ENCODE measurements around the gene ZMYND15.

Gene ZMYND15

DNA sequence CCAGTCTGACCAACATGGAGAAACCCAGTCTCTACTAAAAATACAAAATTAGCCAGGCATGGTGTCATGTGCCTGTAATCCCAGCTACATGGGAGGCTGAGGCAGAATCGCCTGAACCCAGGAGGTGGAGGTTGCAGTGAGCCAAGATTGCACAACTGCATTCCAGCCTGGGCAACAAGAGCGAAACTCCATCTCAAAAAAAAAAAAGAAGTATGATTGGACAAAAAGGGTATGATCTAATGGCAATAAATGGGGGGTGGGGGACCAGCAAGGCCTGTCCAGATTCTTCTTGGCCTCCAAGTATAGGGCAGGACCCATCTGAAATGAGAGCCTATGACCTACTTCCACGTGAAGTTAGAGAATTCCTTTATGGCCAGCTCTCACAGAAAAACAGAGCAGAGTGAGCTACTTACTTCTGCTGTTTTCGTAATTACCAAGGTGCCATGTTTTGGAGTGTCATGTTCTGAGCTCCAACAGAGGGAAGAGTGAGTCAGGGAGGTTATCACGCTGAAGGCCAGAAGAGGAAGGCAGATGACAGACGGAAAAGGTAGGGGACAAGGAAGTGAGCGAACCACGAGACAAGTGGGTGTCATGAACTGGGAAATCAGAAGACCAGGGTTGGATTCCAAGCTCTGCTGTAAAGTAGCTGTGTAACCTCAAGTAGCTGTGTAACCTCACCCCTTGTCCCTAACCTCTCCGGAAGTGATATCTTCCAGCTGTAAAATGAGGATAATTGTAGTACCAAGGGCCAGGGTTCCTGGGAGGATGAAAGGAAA is 3.6 kb upstream of the ZMYND15 start:
- H3K4me2 ChIP-seq (ENCODE audit: low read length), result no peak overlapping the region
- no peaks in the 10 kb centered on the region for H3K36me3 ChIP-seq (ENCODE audit: insufficient read depth, low read length)
- H3K9ac ChIP-seq (ENCODE audit: low read depth, low read length), result no peak overlapping the region
- no peak overlapping the region for H3K4me3 ChIP-seq (ENCODE audit: low read length)
- no peaks in the 10 kb centered on the region for H3K9me3 ChIP-seq (replicated peaks; ENCODE audit: low read length)
- H3K4me1 ChIP-seq (ENCODE audit: control insufficient read depth, insufficient read depth, low read length), result peaks cover 7% of the 10 kb centered on the region
- H3K27me3 ChIP-seq (ENCODE audit: control insufficient read depth, insufficient read depth, low read length), result peaks cover 28% of the 10 kb centered on the region

DNA sequence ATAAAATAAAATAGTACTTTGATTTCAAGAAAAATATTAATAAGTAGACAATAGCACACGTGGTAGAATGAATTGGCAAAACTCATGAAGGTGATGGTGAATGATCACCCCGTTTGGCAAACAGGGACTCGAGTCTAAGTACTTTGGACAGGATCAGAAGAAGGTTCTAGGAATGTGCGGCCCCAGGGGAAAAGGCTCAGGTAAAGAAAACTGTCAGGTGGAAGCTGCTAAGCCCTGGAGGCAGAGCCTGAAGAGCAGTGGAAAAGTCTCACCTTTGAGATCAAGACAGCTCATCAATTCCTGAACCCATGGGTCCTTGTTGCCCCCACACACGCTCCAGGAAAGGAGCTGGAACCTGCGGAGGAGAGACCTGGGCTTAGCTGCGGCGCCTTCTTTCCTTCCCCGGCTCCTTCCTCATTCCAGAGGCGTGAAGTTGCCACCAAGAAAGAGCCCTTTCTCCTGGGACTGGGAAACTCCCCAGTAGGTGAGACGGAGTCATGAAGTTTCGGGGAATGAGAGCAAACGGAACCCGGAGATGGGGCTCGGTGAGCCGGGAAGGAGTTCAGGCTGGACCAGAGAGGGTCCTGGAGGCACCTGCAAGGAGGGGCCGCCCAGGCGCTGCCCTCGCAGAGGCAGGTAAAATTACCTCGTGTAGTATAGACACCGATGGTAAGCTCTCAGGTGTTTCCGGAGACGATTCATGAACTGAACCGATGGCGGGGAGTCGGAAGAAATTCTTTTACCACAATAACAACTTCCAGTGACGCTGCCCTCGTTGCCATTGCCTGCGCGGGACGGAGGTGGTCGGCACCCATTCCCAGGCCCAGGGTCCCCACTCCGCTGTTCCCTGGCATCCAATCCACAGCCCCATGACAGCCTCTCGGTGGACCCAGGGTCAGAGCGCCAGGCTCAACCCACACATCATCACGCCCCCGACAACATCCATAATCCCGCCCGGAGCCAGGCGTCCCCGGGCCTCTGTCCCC is 1.2 kb upstream of the ZMYND15 start:
- Histone ChIP-seq H3K4me2 (ENCODE audit: low read length) (peak overlapping the region; percentile 95), H3K9ac (ENCODE audit: low read depth, low read length) (peak overlapping the region; percentile 76), H3K4me1 (ENCODE audit: control insufficient read depth, insufficient read depth, low read length) (peaks cover 7% of the 10 kb centered on the region), H3K27me3 (ENCODE audit: control insufficient read depth, insufficient read depth, low read length) (peaks cover 45% of the 10 kb centered on the region), H3K4me3 (ENCODE audit: low read length) (peak overlapping the region; percentile 81), H3K9me3 (replicated peaks; ENCODE audit: low read length) (no peaks in the 10 kb centered on the region), H3K36me3 (ENCODE audit: insufficient read depth, low read length) (no peaks in the 10 kb centered on the region)

DNA sequence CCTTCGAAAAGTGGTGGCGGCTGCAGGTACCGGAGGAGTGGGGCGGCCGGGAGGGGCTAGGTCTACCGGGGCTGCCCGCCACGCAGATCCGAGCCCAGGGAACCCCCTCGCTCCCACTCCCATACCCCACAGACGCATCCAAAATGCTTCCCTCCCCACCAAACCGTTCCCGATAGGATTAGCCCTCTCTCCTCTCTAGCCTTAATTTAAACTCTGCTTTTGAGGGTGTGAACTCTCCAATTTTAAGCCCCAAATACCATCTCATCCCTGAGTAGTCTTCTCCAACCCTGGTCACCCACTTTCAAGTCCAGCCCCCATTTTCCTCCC is 355 bp downstream of the ZMYND15 start:
- peaks cover 60% of the 10 kb centered on the region for H3K27me3 ChIP-seq (ENCODE audit: control insufficient read depth, insufficient read depth, low read length)

DNA sequence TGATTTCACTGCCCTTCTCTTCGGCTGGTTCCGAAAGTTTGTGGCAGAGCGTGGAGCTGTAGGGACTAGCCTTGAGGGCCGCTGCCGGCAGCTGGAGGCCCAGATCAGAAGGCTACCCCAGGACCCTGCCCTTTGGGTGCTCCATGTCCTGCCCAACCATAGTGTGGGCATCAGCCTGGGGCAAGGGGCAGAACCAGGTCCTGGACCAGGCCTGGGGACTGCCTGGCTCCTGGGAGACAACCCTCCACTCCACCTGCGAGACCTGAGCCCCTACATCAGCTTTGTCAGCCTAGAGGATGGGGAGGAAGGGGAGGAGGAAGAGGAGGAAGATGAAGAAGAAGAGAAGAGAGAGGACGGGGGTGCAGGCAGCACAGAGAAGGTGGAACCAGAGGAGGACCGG is 951 bp downstream of the ZMYND15 start:
- Histone ChIP-seq H3K4me1 (ENCODE audit: control insufficient read depth, insufficient read depth, low read length) (peaks cover 7% of the 10 kb centered on the region), H3K4me3 (ENCODE audit: low read length) (no peak overlapping the region), H3K9me3 (replicated peaks; ENCODE audit: low read length) (no peaks in the 10 kb centered on the region), H3K4me2 (ENCODE audit: low read length) (no peak overlapping the region), H3K9ac (ENCODE audit: low read depth, low read length) (no peak overlapping the region), H3K36me3 (ENCODE audit: insufficient read depth, low read length) (no peaks in the 10 kb centered on the region), H3K27me3 (ENCODE audit: control insufficient read depth, insufficient read depth, low read length) (peaks cover 65% of the 10 kb centered on the region)

More for the DNA sequence above, 355 bp downstream of the ZMYND15 start:
- no peaks in the 10 kb centered on the region for H3K9me3 ChIP-seq (replicated peaks; ENCODE audit: low read length)
- H3K4me3 ChIP-seq (ENCODE audit: low read length), result peak overlapping the region; percentile 81
- H3K4me1 ChIP-seq (ENCODE audit: control insufficient read depth, insufficient read depth, low read length), result peaks cover 7% of the 10 kb centered on the region
- H3K4me2 ChIP-seq (ENCODE audit: low read length), result peak overlapping the region; percentile 95
- peak overlapping the region; percentile 76 for H3K9ac ChIP-seq (ENCODE audit: low read depth, low read length)
- H3K36me3 ChIP-seq (ENCODE audit: insufficient read depth, low read length), result no peaks in the 10 kb centered on the region

DNA sequence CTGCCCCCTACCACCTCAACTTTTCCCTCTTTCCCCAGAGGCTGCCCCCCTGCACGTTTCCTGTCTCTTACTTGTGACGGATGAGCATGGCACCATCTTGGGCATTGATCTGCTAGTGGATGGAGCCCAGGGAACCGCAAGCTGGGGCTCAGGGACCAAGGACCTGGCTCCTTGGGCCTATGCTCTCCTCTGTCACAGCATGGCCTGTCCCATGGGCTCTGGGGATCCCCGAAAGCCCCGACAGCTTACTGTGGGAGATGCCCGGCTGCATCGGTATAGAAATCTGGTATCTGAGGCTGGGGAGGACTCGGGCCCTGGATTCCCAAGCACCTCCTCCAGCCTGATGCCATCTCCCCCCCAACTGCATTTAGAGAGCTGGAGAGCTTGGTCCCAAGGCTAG is 1.9 kb downstream of the ZMYND15 start:
- peaks cover 72% of the 10 kb centered on the region for H3K27me3 ChIP-seq (ENCODE audit: control insufficient read depth, insufficient read depth, low read length)
- no peaks in the 10 kb centered on the region for H3K36me3 ChIP-seq (ENCODE audit: insufficient read depth, low read length)
- H3K4me2 ChIP-seq (ENCODE audit: low read length), result no peak overlapping the region
- H3K9ac ChIP-seq (ENCODE audit: low read depth, low read length), result no peak overlapping the region
- H3K4me1 ChIP-seq (ENCODE audit: control insufficient read depth, insufficient read depth, low read length), result peaks cover 7% of the 10 kb centered on the region
- H3K9me3 ChIP-seq (replicated peaks; ENCODE audit: low read length), result no peaks in the 10 kb centered on the region
- no peak overlapping the region for H3K4me3 ChIP-seq (ENCODE audit: low read length)

DNA sequence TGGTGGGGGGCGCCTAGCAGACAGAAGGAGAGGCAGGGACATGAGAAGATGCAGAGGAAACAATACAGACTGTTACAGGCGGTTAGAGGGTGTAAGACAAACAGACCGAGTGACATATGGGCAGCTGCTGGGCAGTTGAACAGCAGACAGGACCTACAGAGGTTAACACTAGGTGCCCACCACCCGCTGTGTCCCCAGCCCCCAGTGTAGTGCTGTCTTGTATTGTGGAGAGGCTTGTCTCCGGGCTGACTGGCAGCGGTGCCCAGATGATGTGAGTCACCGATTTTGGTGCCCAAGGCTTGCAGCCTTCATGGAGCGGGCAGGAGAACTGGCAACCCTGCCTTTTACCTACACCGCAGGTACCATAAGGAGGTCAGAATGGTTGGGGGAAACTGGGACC is 2.5 kb downstream of the ZMYND15 start:
- no peak overlapping the region for H3K4me3 ChIP-seq (ENCODE audit: low read length)
- H3K4me1 ChIP-seq (ENCODE audit: control insufficient read depth, insufficient read depth, low read length), result peaks cover 7% of the 10 kb centered on the region
- H3K9me3 ChIP-seq (replicated peaks; ENCODE audit: low read length), result no peaks in the 10 kb centered on the region
- no peaks in the 10 kb centered on the region for H3K36me3 ChIP-seq (ENCODE audit: insufficient read depth, low read length)
- H3K9ac ChIP-seq (ENCODE audit: low read depth, low read length), result no peak overlapping the region
- H3K4me2 ChIP-seq (ENCODE audit: low read length), result no peak overlapping the region
- peaks cover 74% of the 10 kb centered on the region for H3K27me3 ChIP-seq (ENCODE audit: control insufficient read depth, insufficient read depth, low read length)

DNA sequence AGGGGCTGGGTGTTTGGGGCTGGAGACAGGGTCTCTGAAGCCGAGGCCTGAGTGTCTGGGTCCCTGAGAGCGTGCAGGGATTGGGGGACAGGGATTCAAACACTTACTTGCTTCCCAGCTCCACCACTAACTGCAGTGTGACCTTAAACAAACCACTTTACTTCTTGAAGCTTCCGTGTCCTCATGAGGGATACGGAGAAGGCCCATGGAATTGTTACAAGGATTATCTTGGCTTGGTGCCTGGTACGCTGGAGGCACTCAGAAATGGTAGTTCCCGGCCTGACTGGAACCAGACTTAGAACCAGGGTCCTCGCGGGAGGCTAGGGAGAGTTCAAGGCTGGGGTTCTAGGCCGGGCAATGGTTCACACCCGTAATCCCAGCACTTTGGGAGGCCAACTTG is 3.0 kb downstream of the ZMYND15 start:
- Histone ChIP-seq H3K4me2 (ENCODE audit: low read length) (no peak overlapping the region), H3K9ac (ENCODE audit: low read depth, low read length) (no peak overlapping the region), H3K9me3 (replicated peaks; ENCODE audit: low read length) (no peaks in the 10 kb centered on the region), H3K36me3 (ENCODE audit: insufficient read depth, low read length) (no peaks in the 10 kb centered on the region), H3K27me3 (ENCODE audit: control insufficient read depth, insufficient read depth, low read length) (peaks cover 74% of the 10 kb centered on the region), H3K4me3 (ENCODE audit: low read length) (no peak overlapping the region), H3K4me1 (ENCODE audit: control insufficient read depth, insufficient read depth, low read length) (peaks cover 7% of the 10 kb centered on the region)

DNA sequence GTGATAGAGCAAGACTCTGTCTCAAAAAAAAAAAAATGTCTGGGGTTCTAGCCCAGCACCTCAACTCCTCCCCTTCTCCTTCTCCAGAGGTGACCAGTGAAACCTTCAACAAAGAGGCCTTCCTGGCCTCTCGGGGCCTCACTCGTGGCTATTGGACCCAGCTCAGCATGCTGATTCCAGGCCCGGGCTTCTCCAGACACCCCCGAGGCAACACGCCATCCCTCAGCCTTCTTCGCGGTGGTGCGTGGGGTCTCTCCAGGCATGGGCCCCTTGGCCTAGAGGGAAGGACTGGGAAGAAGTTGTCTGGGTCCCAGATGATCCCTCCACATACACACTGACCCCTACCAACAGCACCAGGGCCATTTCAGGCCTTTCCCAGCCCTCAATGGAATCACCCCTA is 3.6 kb downstream of the ZMYND15 start:
- Histone ChIP-seq H3K9ac (ENCODE audit: low read depth, low read length) (no peak overlapping the region), H3K9me3 (replicated peaks; ENCODE audit: low read length) (no peaks in the 10 kb centered on the region), H3K36me3 (ENCODE audit: insufficient read depth, low read length) (no peaks in the 10 kb centered on the region), H3K4me1 (ENCODE audit: control insufficient read depth, insufficient read depth, low read length) (peaks cover 7% of the 10 kb centered on the region), H3K4me2 (ENCODE audit: low read length) (no peak overlapping the region), H3K4me3 (ENCODE audit: low read length) (no peak overlapping the region), H3K27me3 (ENCODE audit: control insufficient read depth, insufficient read depth, low read length) (peaks cover 75% of the 10 kb centered on the region)

DNA sequence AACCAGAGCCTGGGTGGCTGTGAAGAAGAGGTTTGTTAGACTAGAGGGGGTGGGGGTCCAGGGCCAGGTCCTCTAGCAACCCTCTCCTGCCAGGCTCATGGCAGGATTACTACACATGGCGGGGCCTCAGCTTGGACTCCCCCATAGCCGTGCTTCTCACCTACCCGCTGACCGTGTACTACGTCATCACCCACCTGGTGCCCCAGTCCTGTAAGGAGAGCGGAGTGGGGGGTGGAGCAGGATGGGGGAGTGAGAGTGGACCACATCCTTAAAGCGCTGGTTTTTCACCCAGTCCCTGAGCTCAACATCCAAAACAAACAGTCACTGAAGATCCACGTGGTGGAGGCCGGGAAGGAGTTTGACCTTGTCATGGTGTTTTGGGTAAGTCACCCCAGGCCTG is 4.3 kb downstream of the ZMYND15 start:
- Histone ChIP-seq H3K9me3 (replicated peaks; ENCODE audit: low read length) (no peaks in the 10 kb centered on the region), H3K27me3 (ENCODE audit: control insufficient read depth, insufficient read depth, low read length) (peaks cover 75% of the 10 kb centered on the region), H3K9ac (ENCODE audit: low read depth, low read length) (no peak overlapping the region), H3K4me1 (ENCODE audit: control insufficient read depth, insufficient read depth, low read length) (peaks cover 4% of the 10 kb centered on the region), H3K36me3 (ENCODE audit: insufficient read depth, low read length) (no peaks in the 10 kb centered on the region), H3K4me2 (ENCODE audit: low read length) (no peak overlapping the region), H3K4me3 (ENCODE audit: low read length) (no peak overlapping the region)

DNA sequence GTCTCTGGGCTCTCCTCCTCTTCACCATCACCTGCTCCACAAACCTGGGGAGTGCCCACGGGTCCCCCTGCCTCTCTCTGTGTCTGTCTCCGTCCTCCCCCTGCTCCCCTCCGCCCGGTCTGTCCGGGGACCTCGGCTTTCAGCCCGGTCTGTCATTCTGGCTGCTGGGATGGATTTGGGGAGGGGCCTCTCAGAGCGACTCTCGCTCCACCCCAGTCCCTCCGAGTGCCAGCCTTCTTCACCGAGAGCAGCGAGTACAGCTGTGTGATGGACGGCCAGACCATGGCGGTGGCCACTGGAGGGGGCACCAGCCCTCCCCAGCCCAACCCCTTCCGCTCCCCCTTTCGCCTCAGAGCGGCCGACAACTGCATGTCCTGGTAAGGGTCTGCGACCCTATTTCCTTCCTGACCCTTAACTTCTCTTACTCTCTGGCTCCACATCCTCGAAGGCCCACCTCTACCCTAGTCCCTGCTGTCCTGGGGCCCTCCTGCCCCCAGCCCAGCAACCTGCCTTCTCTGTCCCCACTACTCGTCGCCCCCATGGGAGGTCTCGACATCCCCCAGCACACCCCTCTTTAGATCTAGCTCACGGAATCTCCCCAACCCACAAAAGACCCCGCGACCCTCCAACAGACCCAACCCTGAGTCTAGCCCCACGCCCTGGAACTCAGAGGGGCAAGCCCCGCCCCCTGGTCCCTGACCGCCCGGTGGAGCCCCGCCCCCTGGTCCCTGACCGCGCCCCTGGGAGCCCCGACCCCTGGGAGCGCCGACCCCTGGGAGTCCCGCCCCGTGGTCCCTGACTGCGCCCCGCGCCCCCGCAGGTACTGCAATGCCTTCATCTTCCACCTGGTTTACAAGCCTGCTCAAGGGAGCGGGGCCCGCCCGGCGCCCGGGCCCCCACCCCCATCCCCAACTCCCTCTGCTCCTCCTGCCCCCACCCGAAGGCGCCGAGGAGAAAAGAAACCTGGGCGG is 5.7 kb downstream of the ZMYND15 start:
- Histone ChIP-seq H3K9ac (ENCODE audit: low read depth, low read length) (no peak overlapping the region), H3K9me3 (replicated peaks; ENCODE audit: low read length) (no peaks in the 10 kb centered on the region), H3K4me1 (ENCODE audit: control insufficient read depth, insufficient read depth, low read length) (no peaks in the 10 kb centered on the region), H3K4me2 (ENCODE audit: low read length) (no peak overlapping the region), H3K4me3 (ENCODE audit: low read length) (no peak overlapping the region), H3K27me3 (ENCODE audit: control insufficient read depth, insufficient read depth, low read length) (peaks cover 73% of the 10 kb centered on the region), H3K36me3 (ENCODE audit: insufficient read depth, low read length) (no peaks in the 10 kb centered on the region)

DNA sequence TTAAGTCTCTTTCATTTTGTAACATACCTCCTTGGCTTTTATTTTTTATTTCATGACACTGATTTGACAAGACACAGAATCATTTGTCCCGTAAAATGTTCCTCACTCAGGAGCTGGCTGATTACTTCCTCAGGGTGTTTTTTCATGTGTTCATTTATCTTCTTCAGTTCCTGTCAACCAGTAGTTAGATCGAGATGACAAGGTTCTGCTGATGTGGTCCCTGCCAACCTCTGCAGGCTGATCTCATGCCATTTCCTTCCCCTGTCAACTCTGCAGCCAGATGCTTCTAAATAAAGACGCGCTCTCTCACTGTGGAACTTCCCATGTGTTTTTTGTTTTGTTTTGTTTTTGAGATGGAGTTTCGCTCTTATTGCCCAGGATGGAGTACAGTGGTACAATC is 8.2 kb downstream of the ZMYND15 start:
- Histone ChIP-seq H3K36me3 (ENCODE audit: insufficient read depth, low read length) (no peaks in the 10 kb centered on the region), H3K4me1 (ENCODE audit: control insufficient read depth, insufficient read depth, low read length) (no peaks in the 10 kb centered on the region), H3K27me3 (ENCODE audit: control insufficient read depth, insufficient read depth, low read length) (peaks cover 73% of the 10 kb centered on the region)

More for the DNA sequence above, 8.2 kb downstream of the ZMYND15 start:
- H3K9me3 ChIP-seq (replicated peaks; ENCODE audit: low read length), result no peaks in the 10 kb centered on the region
- no peak overlapping the region for H3K9ac ChIP-seq (ENCODE audit: low read depth, low read length)
- no peak overlapping the region for H3K4me2 ChIP-seq (ENCODE audit: low read length)
- no peak overlapping the region for H3K4me3 ChIP-seq (ENCODE audit: low read length)

Data from skeletal muscle satellite cell (primary cell).